Mucosa of descending colon (tissue), 3 donors: ENCODE data around the gene PCSK6. TPM values are rescaled to one million over a fixed set of nuclear protein-coding genes. Genes with fewer than 3 reads are reported as not detected.

Experiments used
- ATAC-seq: fragments of 200-7000 bp; cut with Tn5 transposase; one replicate; pipeline ENCODE4 v1.9.1; 2020; ENCODE audit warnings: mild to moderate bottlenecking, moderate library complexity
- DNase-seq, 3 donors: peaks; one replicate each; pipeline ENCODE4 v3.0.0-alpha.2; 2020
- H3K36me3 ChIP-seq: fragments of 200-600 bp; one replicate; pipeline ENCODE4 v1.8.0; 2021; ENCODE audit warnings: low read depth, mild to moderate bottlenecking
- H3K4me1 ChIP-seq: fragments of 200-600 bp; one replicate; pipeline ENCODE4 v1.8.0; 2021; ENCODE audit warnings: low read depth, mild to moderate bottlenecking
- H3K4me3 ChIP-seq: fragments of 200-600 bp; one replicate; pipeline ENCODE4 v1.8.0; 2021; ENCODE audit warnings: mild to moderate bottlenecking
- H3K9me3 ChIP-seq: fragments of 200-600 bp; one replicate; pipeline ENCODE4 v1.8.0; 2021; ENCODE audit warnings: mild to moderate bottlenecking
- CTCF ChIP-seq: fragments of 200-600 bp; IDR thresholded peaks from one replicate; pipeline ENCODE4 v1.8.0; 2022; ENCODE audit warnings: antibody characterized with exemption, mild to moderate bottlenecking
- intact Hi-C, 2 donors: fragments of 100-400 bp; cut with DNase I in 1 of 2; cut with micrococcal nuclease in 1 of 2; formaldehyde crosslinking; loops; one replicate each; pipeline versions ENCODE4 v1.11.0 to v1.11.1; 2022; cut with DNase I, micrococcal nuclease
- total RNA-seq, 3 donors: library from RNA; stranded (reverse); fragmentation: NEBNext Ultra II Directional in 2 of 3; extraction: Animal tissue kit (Norgen Biotek cat#: 25700) in 2 of 3; gene quantifications; one replicate each; pipeline versions ENCODE4 v1.2.1 to v1.2.4, GENCODE V29; 2021 to 2023
- donor health status: DM: no; HTN: no; CAD: no; lungs with moderate emphysema.
- donor health status: DM: no; HTN: no; CAD: no.
- donor health status: DM: no; HTN: yes; CAD: no.

PCSK6 gene
- total RNA-seq, 3 donors from 2014 or later = 21.3 to 58.4 (median 30.3) TPM

GRCh38 chr15:101306341-101307047 lies 183.0 kb downstream of the PCSK6 start:
- Histone ChIP-seq H3K4me1 (no peaks in the 10 kb centered on the region), H3K36me3 (no peaks in the 10 kb centered on the region), H3K9me3 (no peaks in the 10 kb centered on the region), H3K4me3 (no peak overlapping the region)
- no peak for TF ChIP-seq CTCF
- intact Hi-C loops = no loop called here
- ATAC-seq = no peak
- DNase-seq = no peak

DNA sequence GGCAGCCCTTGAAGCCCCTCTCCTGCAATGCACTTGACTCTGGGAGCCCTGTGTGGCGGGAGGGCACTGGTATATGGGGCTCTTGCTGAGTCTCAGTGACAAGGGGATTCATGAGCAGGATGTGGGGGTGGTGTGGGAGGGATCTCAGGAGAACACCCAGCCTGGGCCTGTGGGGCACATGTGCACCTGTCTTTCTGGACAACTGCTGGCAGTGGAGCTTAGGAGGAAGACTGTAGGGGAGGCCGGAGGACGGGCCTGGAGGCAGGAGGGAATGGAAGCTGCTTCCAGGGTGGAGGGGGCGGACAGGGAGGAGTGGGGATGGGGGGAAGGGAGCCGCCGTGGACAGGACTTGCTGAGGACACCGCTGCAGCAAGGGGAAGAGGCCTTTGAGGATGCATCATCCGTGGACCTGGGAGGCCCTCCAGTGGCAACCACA lies 183.7 kb downstream of the PCSK6 start:
- TF ChIP-seq CTCF = no peak
- no peaks in the 10 kb centered on the region for H3K4me1 ChIP-seq
- no peaks in the 10 kb centered on the region for H3K36me3 ChIP-seq
- intact Hi-C loops = no loop called here
- ATAC-seq (no peak), DNase-seq (no peak)
- H3K4me3 ChIP-seq = no peak overlapping the region
- H3K9me3 ChIP-seq = no peaks in the 10 kb centered on the region

DNA sequence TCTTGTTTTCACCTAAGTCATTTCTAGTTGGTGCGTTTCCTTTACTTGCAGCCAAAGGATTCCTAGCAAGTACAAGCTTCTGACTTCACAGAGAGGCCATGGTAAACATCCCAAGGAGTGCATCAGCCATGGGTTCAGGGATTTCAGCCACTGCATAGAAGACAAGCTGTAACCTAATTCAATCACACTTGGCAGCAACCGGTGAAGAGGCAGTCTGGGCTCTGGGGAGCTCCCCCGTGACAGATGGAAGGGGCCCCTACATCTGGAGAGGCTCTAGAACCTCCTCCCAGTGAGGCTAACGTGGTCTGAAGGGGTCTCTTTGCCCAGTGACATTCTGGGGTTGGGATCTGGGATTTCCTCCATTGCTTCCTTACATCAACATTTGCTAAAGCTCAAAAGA lies 186.1 kb downstream of the PCSK6 start:
- H3K9me3 ChIP-seq = no peaks in the 10 kb centered on the region
- no peak for TF ChIP-seq CTCF
- DNase-seq (no peak), ATAC-seq (no peak)
- H3K36me3 ChIP-seq = no peaks in the 10 kb centered on the region
- no peaks in the 10 kb centered on the region for H3K4me1 ChIP-seq
- no peak overlapping the region for H3K4me3 ChIP-seq
- intact Hi-C loops = loop anchor here in 1 of 2 donors (5.0 kb wide), 1 partner anchor 344 kb away; no protein-coding TSS in a partner anchor

DNA sequence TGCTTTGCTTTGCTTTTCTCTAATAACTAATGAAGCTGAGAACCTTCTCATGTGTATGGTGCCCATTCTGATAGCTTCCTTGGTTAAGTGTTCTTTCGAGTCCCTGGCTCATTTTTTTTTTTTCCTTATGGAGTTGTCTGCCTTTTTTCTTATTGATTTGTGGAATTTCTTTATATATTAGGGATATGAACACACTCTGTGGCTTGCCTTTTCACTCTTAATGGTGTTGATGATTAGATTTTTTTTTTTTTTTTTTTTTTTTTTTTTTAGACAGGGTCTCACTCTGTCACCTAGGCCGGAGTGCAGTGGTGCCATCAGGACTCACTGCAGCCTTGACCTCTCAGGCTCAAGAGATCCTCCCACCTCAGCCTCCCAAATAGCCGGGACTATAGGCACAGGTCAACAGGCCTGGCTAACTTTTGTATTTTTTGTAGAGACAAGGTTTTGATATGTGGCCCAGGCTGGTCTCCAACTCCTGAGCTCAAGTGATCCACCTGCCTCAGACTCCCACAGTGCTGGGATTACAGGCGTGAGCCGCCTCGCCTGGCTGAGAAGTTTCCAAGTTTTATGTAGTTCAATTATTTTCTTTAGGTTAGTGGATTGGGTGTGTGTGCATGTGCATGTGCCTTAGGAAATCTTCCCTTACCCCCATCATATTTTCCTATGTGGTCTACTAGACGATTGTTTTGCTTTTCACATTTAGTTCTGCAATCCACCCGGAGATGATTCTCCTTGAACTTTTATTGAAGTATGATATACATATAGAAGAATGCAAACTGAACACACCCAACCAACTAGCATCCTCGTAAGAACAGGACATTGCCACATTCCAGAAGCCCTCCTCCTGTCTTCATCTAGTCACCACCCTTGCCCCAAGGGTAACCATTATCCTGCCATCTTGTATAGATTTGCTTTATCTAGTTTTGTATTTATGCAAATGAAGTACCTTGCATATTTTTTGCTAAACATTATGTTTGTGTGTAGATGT lies 192.8 kb downstream of the PCSK6 start:
- DNase-seq = no peak
- intact Hi-C loops = loop anchor here in 1 of 2 donors (5.0 kb wide), 1 partner anchor 346 kb away; no protein-coding TSS in a partner anchor

More for the DNA sequence above, 192.8 kb downstream of the PCSK6 start:
- TF ChIP-seq CTCF = no peak
- no peaks in the 10 kb centered on the region for H3K36me3 ChIP-seq
- peaks cover 19% of the 10 kb centered on the region for H3K4me1 ChIP-seq
- no peaks in the 10 kb centered on the region for H3K9me3 ChIP-seq
- H3K4me3 ChIP-seq = no peak overlapping the region
- ATAC-seq = no peak
